K562 (cell line): ENCODE measurements around the gene HEG1. TPM values are rescaled to one million over a fixed set of nuclear protein-coding genes. Genes with fewer than 3 reads are reported as not detected.

Experiments
- ATAC-seq: fragments of 200-7000 bp; cut with Tn5 transposase; 3 replicates; pipeline ENCODE4 v1.9.1; 2020; ENCODE audit warnings: moderate library complexity
- BruUV-seq: library from RNA; stranded (reverse); fragments of 400-500 nt; replicated peaks from 2 replicates; lab custom pipeline; 2021; lab: Mats Ljungman, UMichigan
- CTCF ChIA-PET: fragments of 300-600 bp; formaldehyde crosslinking; extraction: SDS; loops from one replicate; lab custom pipeline; 2021; ENCODE audit warnings: low intra/inter-chr PET ratio; lab: Yijun Ruan, JAX
- POLR2A ChIA-PET: fragments of 300-600, 350-650 bp; sonication (Branson Sonifier 250); formaldehyde crosslinking; extraction: SDS; loops from one replicate; lab custom pipeline; 2021; ENCODE audit warnings: antibody characterized with exemption, inconsistent platforms; lab: Yijun Ruan, JAX
- DNase-seq, 4 experiments: peaks; one replicate each; pipeline versions ENCODE4 v3.0.0 to v3.0.0-alpha.2; 2011 to 2018; ENCODE audit warnings: low spot score in 3 of 4, mixed read lengths in 3 of 4; ENCODE audit errors: extremely low read depth in 1 of 4
- FAIRE-seq: peaks from 2 replicates; lab custom pipeline; 2011; peaks lifted over from hg19 to GRCh38; lab: Jason Lieb, UNC
- H2AFZ ChIP-seq: 2 replicates; pipeline ENCODE4 v1.6.0; 2011; ENCODE audit warnings: low read depth, low read length, control low read depth, inconsistent platforms
- H3K27ac ChIP-seq: fragments of 200-600 bp; 3 replicates; pipeline ENCODE4 v1.8.0; 2011; ENCODE audit warnings: low read depth, mild to moderate bottlenecking, control low read depth, inconsistent platforms, low read length, moderate library complexity, mixed read lengths; ENCODE audit errors: extremely low read depth
- H3K27me3 ChIP-seq, 2 experiments: fragments of 300-600 bp in 1 of 2; 2 replicates in 1 of 2; 3 replicates in 1 of 2; pipeline versions ENCODE4 v1.6.0 to v1.8.0; 2011; ENCODE audit warnings: inconsistent platforms in 2 of 2, low read length in 2 of 2, mild to moderate bottlenecking in 1 of 2, mixed read lengths in 1 of 2, moderate library complexity in 1 of 2; ENCODE audit not compliant: control insufficient read depth in 2 of 2, insufficient read depth in 2 of 2
- H3K36me3 ChIP-seq: fragments of 300-600 bp; 3 replicates; pipeline ENCODE4 v1.8.0; 2011; ENCODE audit warnings: mild to moderate bottlenecking, low read length, inconsistent platforms; ENCODE audit not compliant: control insufficient read depth, insufficient read depth
- H3K4me1 ChIP-seq, 2 experiments: fragments of 200-600 bp in 1 of 2; replicated peaks in 1 of 2; 2 replicates in 1 of 2; 3 replicates in 1 of 2; pipeline versions ENCODE4 v1.5.1 to v1.8.0; 2011; ENCODE audit warnings: inconsistent platforms in 2 of 2, low read length in 2 of 2, mild to moderate bottlenecking in 1 of 2, mixed read lengths in 1 of 2, moderate library complexity in 1 of 2; ENCODE audit not compliant: control insufficient read depth in 2 of 2, insufficient read depth in 2 of 2
- H3K4me2 ChIP-seq: 2 replicates; pipeline ENCODE4 v1.6.1; 2011; ENCODE audit warnings: low read length, control low read depth, inconsistent platforms, mixed read lengths; ENCODE audit not compliant: insufficient read depth
- H3K4me3 ChIP-seq: fragments of 200-600 bp; sonication (generic), shearing (Covaris generic); 2 replicates; pipeline ENCODE4 v1.5.1; 2016; ENCODE audit warnings: control low read depth, inconsistent platforms
- H3K79me2 ChIP-seq: fragments of 200-600 bp; 3 replicates; pipeline ENCODE4 v1.8.0; 2011; ENCODE audit warnings: low read length, inconsistent platforms; ENCODE audit not compliant: control insufficient read depth, insufficient read depth
- H3K9ac ChIP-seq, 2 experiments: 2 replicates each; pipeline versions ENCODE4 v1.6.0 to v1.6.1; 2011; ENCODE audit warnings: low read depth in 2 of 2, low read length in 2 of 2, control low read depth in 1 of 2, inconsistent platforms in 1 of 2, mild to moderate bottlenecking in 1 of 2, mixed read lengths in 1 of 2; ENCODE audit not compliant: insufficient read depth in 1 of 2
- H3K9me1 ChIP-seq: one replicate; pipeline ENCODE4 v1.6.0; 2011; ENCODE audit warnings: inconsistent platforms, mild to moderate bottlenecking, low read length, moderate library complexity; ENCODE audit not compliant: control insufficient read depth, insufficient read depth
- H3K9me3 ChIP-seq: replicated peaks from 2 replicates; pipeline ENCODE4 v1.5.1; 2011; ENCODE audit warnings: low read depth, low read length, inconsistent platforms; ENCODE audit not compliant: control insufficient read depth, insufficient read depth
- H4K20me1 ChIP-seq: replicated peaks from 2 replicates; pipeline ENCODE4 v1.6.1; 2011; ENCODE audit warnings: low read length, inconsistent platforms, mixed read lengths; ENCODE audit not compliant: control insufficient read depth, insufficient read depth
- FIP1L1 ChIP-seq: fragments of 200-400 bp; formaldehyde crosslinking; IDR thresholded peaks from 2 replicates; pipeline ENCODE4 v1.6.1; 2018; ENCODE audit warnings: mild to moderate bottlenecking, low read depth, low read length; ENCODE audit not compliant: poor library complexity, severe bottlenecking
- HLTF ChIP-seq: fragments of 450-650 bp; IDR thresholded peaks from 2 replicates; pipeline ENCODE4 v1.6.1; 2016
- KDM2B ChIP-seq: fragments of 250-450 bp; sonication (Bioruptor Pico); IDR thresholded peaks from 2 replicates; pipeline ENCODE4 v1.8.0; 2021; ENCODE audit warnings: mild to moderate bottlenecking, moderate library complexity
- RBM22 ChIP-seq: fragments of 200-400 bp; formaldehyde crosslinking; IDR thresholded peaks from 2 replicates; pipeline ENCODE4 v1.6.1; 2018; ENCODE audit warnings: low read length, low read depth; ENCODE audit not compliant: poor library complexity, severe bottlenecking
- SMARCB1 ChIP-seq: IDR thresholded peaks from 2 replicates; pipeline ENCODE4 v1.6.1; 2011; ENCODE audit warnings: improper control_type of control experiment, low read depth; ENCODE audit not compliant: insufficient read length
- SP2 ChIP-seq: IDR thresholded peaks from 2 replicates; pipeline ENCODE4 v1.6.1; 2011; ENCODE audit warnings: mild to moderate bottlenecking, low read depth, low read length, moderate library complexity; ENCODE audit not compliant: poor library complexity, severe bottlenecking; ENCODE audit errors: extremely low read depth
- ZNF274 ChIP-seq: IDR thresholded peaks from 2 replicates; pipeline ENCODE4 v1.6.1; 2011; ENCODE audit warnings: low read depth, mild to moderate bottlenecking, low read length, moderate library complexity, borderline replicate concordance
- ZNF507 ChIP-seq: conservative IDR thresholded peaks from 2 replicates; pipeline ENCODE4 v1.6.1; 2017; ENCODE audit warnings: missing genetic modification characterization, missing compliant biosample characterization
- WGBS: fragments of 100-300 bp; shearing (Covaris generic); methylation state at CpG from one replicate; pipeline ENCODE4 v1.1.6; 2016; ENCODE audit warnings: low coverage, mixed read lengths; ENCODE audit not compliant: insufficient coverage; ENCODE audit errors: missing lambda C conversion rate; 5-methylcytosine and 5-hydroxymethylcytosine counted together
- in situ Hi-C: fragments of 300-500 bp; cut with MboI; formaldehyde crosslinking; loops from 4 replicates; pipeline ENCODE4 v1.15.0; 2018; ENCODE audit warnings: inconsistent platforms, mixed read lengths
- intact Hi-C: fragments of 100-400 bp; cut with micrococcal nuclease; formaldehyde crosslinking; loops from 2 replicates; pipeline ENCODE4 v1.14.2; 2022
- polyA plus RNA-seq, 8 experiments: library from polyadenylated mRNA; depleted of rRNA in 4 of 8; stranded (reverse) in 5 of 8; unstranded in 3 of 8; fragments of >200 nt; fragmentation: Nextera tagmentation in 2 of 8; fragmentation: Illumina TruSeq in 1 of 8; extraction: Ambion mirVana in 2 of 8; extraction: Trizol in 1 of 8; gene quantifications; 2 replicates each; pipeline versions ENCODE4 v1.2.1 to v1.2.3, GENCODE V29; 2011 to 2014; ENCODE audit warnings: inconsistent platforms in 1 of 8, missing spikeins in 1 of 8
- total RNA-seq, 7 experiments: library from RNA; depleted of rRNA in 6 of 7; stranded (reverse); fragments of >200 nt in 6 of 7; fragmentation: Illumina TruSeq in 2 of 7; extraction: Trizol in 2 of 7; gene quantifications; 2 replicates each; pipeline versions ENCODE4 v1.2.1 to v1.2.3, GENCODE V29; 2011 to 2021; ENCODE audit warnings: low replicate concordance in 1 of 7
- TF ChIP-seq, protein P1 (sequence below): fragments of 450-650 bp; conservative IDR thresholded peaks from 2 replicates; pipeline ENCODE4 v1.6.1; 2016; ENCODE audit warnings: missing genetic modification characterization, low read depth, mild to moderate bottlenecking, control low read depth, missing compliant biosample characterization
- TF ChIP-seq, protein P2 (sequence below), 2 experiments: fragments of 450-650 bp in 1 of 2; sonication (generic) in 1 of 2; formaldehyde crosslinking; conservative IDR thresholded peaks; 2 replicates each; pipeline versions ENCODE4 v1.4.0 to v1.8.1; 2020 to 2022; ENCODE audit warnings: mild to moderate bottlenecking in 1 of 2, missing genetic modification reagents in 1 of 2

HEG1 gene
- total and polyA plus RNA-seq, 9 of the 15 experiments (the other 6 are each of a cell fraction or from before 2014, with no cell fraction given) = 0.24 TPM; not detected in 8

DNA sequence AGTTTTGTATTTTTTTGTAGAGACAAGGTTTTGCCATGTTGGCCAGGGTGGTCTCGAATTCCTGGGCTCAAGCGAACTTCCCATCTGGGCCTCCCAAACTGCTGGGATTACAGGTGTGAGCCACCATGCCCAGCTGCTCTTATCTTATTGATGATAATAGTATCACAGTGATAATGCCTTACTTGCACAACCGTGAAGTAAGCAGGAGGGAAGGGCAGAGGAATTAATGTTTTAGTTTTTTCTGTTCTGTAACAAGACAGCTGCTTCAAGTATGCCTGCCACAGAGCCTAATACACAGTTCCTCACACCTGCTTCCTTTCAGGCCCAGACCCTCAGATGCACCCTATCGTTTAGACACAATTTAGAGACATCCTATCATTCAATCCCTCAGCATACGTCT lies 95.1 kb downstream of the HEG1 start:
- Histone ChIP-seq H3K4me2 (no peak overlapping the region), H3K79me2 (no peaks in the 10 kb centered on the region), H3K9ac (no peak overlapping the region), H3K27ac (no peak overlapping the region), H3K36me3 (no peaks in the 10 kb centered on the region), H3K4me3 (no peak overlapping the region), H2AFZ (no peak overlapping the region), H3K9me1 (no peaks in the 10 kb centered on the region), H3K27me3 (no peaks in the 10 kb centered on the region; a peak in 1 of 5 replicates), H4K20me1 (no peaks in the 10 kb centered on the region), H3K4me1 (no peaks in the 10 kb centered on the region), H3K9me3 (no peaks in the 10 kb centered on the region)
- 0% methylated on average over 5 of the region's 5 CpGs for WGBS
- CTCF ChIA-PET = no interaction called here
- in situ Hi-C loops (no loop called here), intact Hi-C loops (no loop called here)
- no TSS peak for BruUV-seq
- no peak for ATAC-seq
- no peak for DNase-seq
- FAIRE-seq = no peak
- TF ChIP-seq SP2 = no peak
- TF ChIP-seq KDM2B (CRISPR knock-in tag) = no peak
- TF ChIP-seq RBM22 = no peak
- TF ChIP-seq, protein P1, sequence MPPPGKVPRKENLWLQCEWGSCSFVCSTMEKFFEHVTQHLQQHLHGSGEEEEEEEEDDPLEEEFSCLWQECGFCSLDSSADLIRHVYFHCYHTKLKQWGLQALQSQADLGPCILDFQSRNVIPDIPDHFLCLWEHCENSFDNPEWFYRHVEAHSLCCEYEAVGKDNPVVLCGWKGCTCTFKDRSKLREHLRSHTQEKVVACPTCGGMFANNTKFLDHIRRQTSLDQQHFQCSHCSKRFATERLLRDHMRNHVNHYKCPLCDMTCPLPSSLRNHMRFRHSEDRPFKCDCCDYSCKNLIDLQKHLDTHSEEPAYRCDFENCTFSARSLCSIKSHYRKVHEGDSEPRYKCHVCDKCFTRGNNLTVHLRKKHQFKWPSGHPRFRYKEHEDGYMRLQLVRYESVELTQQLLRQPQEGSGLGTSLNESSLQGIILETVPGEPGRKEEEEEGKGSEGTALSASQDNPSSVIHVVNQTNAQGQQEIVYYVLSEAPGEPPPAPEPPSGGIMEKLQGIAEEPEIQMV = no peak
- TF ChIP-seq SMARCB1 = no peak
- TF ChIP-seq FIP1L1 = no peak
- TF ChIP-seq ZNF274 = no peak
- no peak for TF ChIP-seq ZNF507 (tag)
- no peak for TF ChIP-seq HLTF
- TF ChIP-seq, protein P2, sequence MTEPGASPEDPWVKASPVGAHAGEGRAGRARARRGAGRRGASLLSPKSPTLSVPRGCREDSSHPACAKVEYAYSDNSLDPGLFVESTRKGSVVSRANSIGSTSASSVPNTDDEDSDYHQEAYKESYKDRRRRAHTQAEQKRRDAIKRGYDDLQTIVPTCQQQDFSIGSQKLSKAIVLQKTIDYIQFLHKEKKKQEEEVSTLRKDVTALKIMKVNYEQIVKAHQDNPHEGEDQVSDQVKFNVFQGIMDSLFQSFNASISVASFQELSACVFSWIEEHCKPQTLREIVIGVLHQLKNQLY (CRISPR knock-in tag; conservative IDR thresholded peaks at IDR 0.05) = no peak
- POLR2A ChIA-PET = no interaction called here
